Thyroid gland (tissue), 4 donors: ENCODE results near the gene PSMC4. TPM values are rescaled to one million over a fixed set of nuclear protein-coding genes. Genes with fewer than 3 reads are reported as not detected.
"Not testable (repeated sequence)": the region's sequence is repeated elsewhere in the genome, so short reads cannot be mapped to it uniquely, and the experiment has no call there.

Source experiments
- DNase-seq, 2 donors: peaks; one replicate each; pipeline ENCODE4 v3.0.0-alpha.2; 2019
- H3K27ac ChIP-seq, 3 donors: fragments of 200-600 bp; sonication (generic); 1 replicate in 2 of 3; 2 replicates in 1 of 3; pipeline ENCODE4 v1.5.1; 2016 to 2019; ENCODE audit warnings: mild to moderate bottlenecking in 1 of 3, moderate library complexity in 1 of 3
- H3K27me3 ChIP-seq: fragments of 200-600 bp; sonication (generic); one replicate; pipeline ENCODE4 v1.5.1; 2019
- H3K36me3 ChIP-seq, 2 donors: fragments of 200-600 bp; sonication (generic); one replicate each; pipeline ENCODE4 v1.5.1; 2016 to 2019
- H3K4me1 ChIP-seq, 2 donors: fragments of 200-600 bp; sonication (generic); one replicate each; pipeline ENCODE4 v1.5.1; 2017 to 2019
- H3K4me3 ChIP-seq, 3 donors: fragments of 200-600 bp; sonication (generic); replicated peaks in 1 of 3; 1 replicate in 2 of 3; 2 replicates in 1 of 3; pipeline ENCODE4 v1.5.1; 2016; ENCODE audit warnings: mild to moderate bottlenecking in 1 of 3
- H3K9me3 ChIP-seq: fragments of 200-600 bp; sonication (generic); one replicate; pipeline ENCODE4 v1.5.1; 2017
- POLR2A ChIP-seq, 2 donors: fragments of 450-650 bp; IDR thresholded peaks; one replicate each; pipeline ENCODE4 v1.6.1; 2017; ENCODE audit warnings: antibody characterized with exemption in 2 of 2, mild to moderate bottlenecking in 2 of 2, moderate library complexity in 1 of 2
- WGBS, 2 donors: methylation state at CpG; one replicate each; pipeline ENCODE4 v1.1.5; 2017; 5-methylcytosine and 5-hydroxymethylcytosine counted together
- intact Hi-C: fragments of 100-400 bp; cut with DNase I; formaldehyde crosslinking; loops from one replicate; pipeline ENCODE4 v1.15.1; 2023
- total RNA-seq, 4 donors: library from RNA; depleted of rRNA; stranded (reverse); fragments of >200 nt; gene quantifications; one replicate each; pipeline ENCODE4 v1.2.3, GENCODE V29; 2016
- TF ChIP-seq, protein P1 (sequence below), 6 experiments: fragments of 200-600 bp in 3 of 6; fragments of 450-650 bp in 3 of 6; sonication (generic) in 3 of 6; IDR thresholded peaks; one replicate each; pipeline ENCODE4 v1.5.1; 2016 to 2019; ENCODE audit warnings: antibody characterized with exemption in 6 of 6, mild to moderate bottlenecking in 2 of 6, inconsistent platforms in 1 of 6, moderate library complexity in 1 of 6

Gene PSMC4
- total RNA-seq, 4 donors from 2014 or later: 120 to 220 (median 166) TPM

DNA sequence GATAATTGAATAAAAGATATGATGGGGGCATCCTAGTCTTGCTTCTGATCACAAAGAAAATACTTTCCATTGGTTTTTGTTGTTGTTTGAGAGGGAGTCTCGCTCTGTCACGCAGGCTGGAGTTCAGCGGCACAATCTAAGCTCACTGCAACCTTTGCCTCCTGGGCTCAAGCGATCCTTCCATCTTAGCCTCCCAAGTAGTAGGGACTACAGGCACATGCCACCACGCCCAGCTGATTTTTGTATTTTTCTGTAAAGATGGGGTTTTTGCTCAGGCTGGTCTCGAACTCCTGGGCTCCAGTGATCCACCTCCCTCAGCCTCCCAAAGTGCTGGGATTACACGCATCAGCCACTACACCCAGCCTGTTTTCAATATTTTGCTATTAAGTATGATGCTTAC lies 17.1 kb upstream of the PSMC4 start:
- H3K9me3 ChIP-seq: no peaks in the 10 kb centered on the region
- no peak overlapping the region for H3K27ac ChIP-seq
- H3K4me3 ChIP-seq: no peak overlapping the region
- no peak for DNase-seq
- TF ChIP-seq, protein P1, sequence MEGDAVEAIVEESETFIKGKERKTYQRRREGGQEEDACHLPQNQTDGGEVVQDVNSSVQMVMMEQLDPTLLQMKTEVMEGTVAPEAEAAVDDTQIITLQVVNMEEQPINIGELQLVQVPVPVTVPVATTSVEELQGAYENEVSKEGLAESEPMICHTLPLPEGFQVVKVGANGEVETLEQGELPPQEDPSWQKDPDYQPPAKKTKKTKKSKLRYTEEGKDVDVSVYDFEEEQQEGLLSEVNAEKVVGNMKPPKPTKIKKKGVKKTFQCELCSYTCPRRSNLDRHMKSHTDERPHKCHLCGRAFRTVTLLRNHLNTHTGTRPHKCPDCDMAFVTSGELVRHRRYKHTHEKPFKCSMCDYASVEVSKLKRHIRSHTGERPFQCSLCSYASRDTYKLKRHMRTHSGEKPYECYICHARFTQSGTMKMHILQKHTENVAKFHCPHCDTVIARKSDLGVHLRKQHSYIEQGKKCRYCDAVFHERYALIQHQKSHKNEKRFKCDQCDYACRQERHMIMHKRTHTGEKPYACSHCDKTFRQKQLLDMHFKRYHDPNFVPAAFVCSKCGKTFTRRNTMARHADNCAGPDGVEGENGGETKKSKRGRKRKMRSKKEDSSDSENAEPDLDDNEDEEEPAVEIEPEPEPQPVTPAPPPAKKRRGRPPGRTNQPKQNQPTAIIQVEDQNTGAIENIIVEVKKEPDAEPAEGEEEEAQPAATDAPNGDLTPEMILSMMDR (IDR thresholded peaks at IDR 0.05): no peak
- TF ChIP-seq POLR2A (IDR thresholded peaks at IDR 0.05): no peak
- H3K27me3 ChIP-seq: no peaks in the 10 kb centered on the region
- H3K36me3 ChIP-seq: no peaks in the 10 kb centered on the region
- H3K4me1 ChIP-seq: no peaks in the 10 kb centered on the region
- intact Hi-C loops: no loop called here
- 94 to 95% methylated on average over 7 of the region's 7 CpGs for WGBS, 2 donors

DNA sequence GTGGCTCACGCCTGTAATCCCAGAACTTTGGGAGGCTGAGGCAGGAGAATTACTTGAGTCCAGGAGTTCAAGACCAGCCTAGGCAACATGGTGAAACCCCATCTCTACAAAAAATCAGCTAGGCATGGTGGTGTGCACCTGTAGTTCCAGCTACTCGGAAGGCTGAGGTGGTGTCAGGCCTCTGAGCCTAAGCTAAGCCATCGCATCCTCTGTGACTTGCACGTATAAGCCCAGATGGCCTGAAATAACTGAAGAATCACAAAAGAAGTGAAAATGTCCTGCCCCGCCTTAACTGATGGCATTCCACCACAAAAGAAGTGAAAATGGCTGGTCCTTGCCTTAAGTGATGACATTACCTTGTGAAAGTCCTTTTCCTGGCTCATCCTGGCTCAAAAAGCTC lies 13.1 kb upstream of the PSMC4 start:
- peaks cover 9 to 14% of the 10 kb centered on the region in 2 donors for H3K4me1 ChIP-seq
- H3K4me3 ChIP-seq, H3K36me3 ChIP-seq, H3K27me3 ChIP-seq, H3K27ac ChIP-seq, H3K9me3 ChIP-seq, intact Hi-C loops, DNase-seq: not testable (repeated sequence)
- 90 to 92% methylated on average over 5 of the region's 5 CpGs for WGBS, 2 donors

DNA sequence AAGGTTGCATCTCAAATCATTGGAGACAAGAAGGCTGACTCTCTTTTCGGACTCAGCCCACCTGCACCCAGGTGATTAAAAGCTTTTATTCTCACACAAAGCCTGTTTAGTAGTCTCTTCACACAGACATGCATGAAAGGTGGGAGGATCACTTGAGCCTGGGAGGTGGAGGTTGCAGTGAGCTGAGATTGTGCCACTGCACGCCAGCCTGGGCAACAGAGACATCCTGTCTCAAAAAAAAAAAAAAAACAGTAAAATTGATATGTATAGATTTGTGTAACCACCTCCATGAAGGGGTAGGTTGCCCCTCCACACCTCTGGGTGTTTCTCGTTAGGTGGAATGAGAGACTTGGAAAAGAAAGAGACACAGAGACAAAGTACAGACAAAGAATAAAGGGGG lies 12.0 kb upstream of the PSMC4 start:
- H3K4me3 ChIP-seq, DNase-seq, H3K9me3 ChIP-seq, H3K27me3 ChIP-seq, H3K27ac ChIP-seq, H3K36me3 ChIP-seq, intact Hi-C loops: not testable (repeated sequence)
- WGBS, 2 donors: 83 to 91% methylated on average over 3 of the region's 3 CpGs
- peaks cover 9 to 14% of the 10 kb centered on the region in 2 donors for H3K4me1 ChIP-seq

DNA sequence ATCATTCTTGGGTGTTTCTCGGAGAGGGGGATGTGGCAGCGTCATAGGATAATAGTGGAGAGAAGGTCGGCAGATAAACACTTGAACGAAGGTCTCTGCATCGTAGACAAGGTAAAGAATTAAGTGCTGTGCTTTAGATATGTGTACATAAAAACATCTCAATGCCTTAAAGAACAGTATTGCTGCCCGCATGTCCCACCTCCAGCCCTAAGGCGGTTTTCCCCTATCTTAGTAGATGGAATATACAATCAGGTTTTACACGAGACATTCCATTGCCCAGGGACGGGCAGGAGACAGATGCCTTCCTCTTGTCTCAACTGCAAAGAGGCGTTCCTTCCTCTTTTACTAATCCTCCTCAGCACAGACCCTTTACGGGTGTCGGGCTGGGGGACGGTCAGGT lies 11.6 kb upstream of the PSMC4 start:
- H3K4me3 ChIP-seq, H3K9me3 ChIP-seq, H3K27me3 ChIP-seq, H3K36me3 ChIP-seq, H3K27ac ChIP-seq, intact Hi-C loops, DNase-seq: not testable (repeated sequence)
- 73 to 77% methylated on average over 13 of the region's 13 CpGs for WGBS, 2 donors
- peaks cover 9 to 14% of the 10 kb centered on the region in 2 donors for H3K4me1 ChIP-seq

DNA sequence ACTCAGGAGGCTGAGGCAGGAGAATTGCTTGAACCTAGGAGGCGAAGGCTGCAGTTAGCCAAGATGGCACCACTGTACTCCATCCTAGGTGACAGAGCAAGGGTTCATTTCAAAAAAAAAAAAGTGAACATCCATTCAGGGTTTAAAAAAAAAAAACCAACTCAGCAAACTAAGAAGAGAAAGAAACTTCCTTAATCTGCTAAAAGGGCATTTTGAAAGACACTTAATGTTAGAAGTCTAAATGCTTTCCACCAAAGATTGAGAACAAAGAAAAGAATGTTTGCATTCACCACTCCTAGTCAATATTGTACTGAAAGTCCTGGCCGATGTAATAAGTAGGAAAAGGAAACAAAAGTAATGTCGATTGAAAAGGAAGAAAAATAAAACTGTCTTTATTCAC lies 7.1 kb upstream of the PSMC4 start:
- no peaks in the 10 kb centered on the region for H3K36me3 ChIP-seq
- no peaks in the 10 kb centered on the region for H3K27me3 ChIP-seq
- 68 to 73% methylated on average over 3 of the region's 3 CpGs for WGBS, 2 donors
- DNase-seq: no peak
- no peak overlapping the region for H3K4me3 ChIP-seq
- no peaks in the 10 kb centered on the region for H3K9me3 ChIP-seq
- H3K4me1 ChIP-seq: peaks cover 26 to 32% of the 10 kb centered on the region in 2 donors
- TF ChIP-seq, protein P1 (IDR thresholded peaks at IDR 0.05): no peak
- no peak for TF ChIP-seq POLR2A (IDR thresholded peaks at IDR 0.05)
- intact Hi-C loops: no loop called here
- no peak overlapping the region for H3K27ac ChIP-seq

DNA sequence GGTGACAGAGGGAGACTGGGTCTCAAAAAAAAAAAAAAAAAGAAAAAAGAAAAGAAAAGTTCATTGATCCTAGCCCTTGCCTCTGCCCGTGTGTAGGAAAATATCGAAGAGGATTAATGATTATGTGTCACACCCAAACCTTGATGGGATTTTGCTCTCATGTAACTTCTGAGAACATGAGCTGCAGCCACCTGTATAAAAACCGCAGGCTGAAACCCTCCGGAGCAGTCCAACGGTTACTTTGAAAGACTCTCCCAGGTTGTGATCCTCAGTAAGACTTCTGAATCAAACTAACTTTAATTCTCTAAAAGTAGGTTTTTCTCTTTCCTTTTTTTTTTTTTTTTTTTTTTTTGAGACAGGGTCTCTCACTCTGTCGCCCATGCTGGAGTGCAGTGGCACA lies 4.3 kb upstream of the PSMC4 start:
- intact Hi-C loops: no loop called here
- Histone ChIP-seq H3K4me1 (peaks cover 23 to 39% of the 10 kb centered on the region in 2 donors), H3K9me3 (no peaks in the 10 kb centered on the region), H3K27ac (peak overlapping the region in 2 of 3 donors; percentile 83 to 84), H3K36me3 (no peaks in the 10 kb centered on the region), H3K4me3 (no peak overlapping the region), H3K27me3 (no peaks in the 10 kb centered on the region)
- TF ChIP-seq, protein P1 (IDR thresholded peaks at IDR 0.05): no peak
- no peak for TF ChIP-seq POLR2A (IDR thresholded peaks at IDR 0.05)
- WGBS, 2 donors: 94 to 97% methylated on average over 6 of the region's 6 CpGs
- DNase-seq: no peak

DNA sequence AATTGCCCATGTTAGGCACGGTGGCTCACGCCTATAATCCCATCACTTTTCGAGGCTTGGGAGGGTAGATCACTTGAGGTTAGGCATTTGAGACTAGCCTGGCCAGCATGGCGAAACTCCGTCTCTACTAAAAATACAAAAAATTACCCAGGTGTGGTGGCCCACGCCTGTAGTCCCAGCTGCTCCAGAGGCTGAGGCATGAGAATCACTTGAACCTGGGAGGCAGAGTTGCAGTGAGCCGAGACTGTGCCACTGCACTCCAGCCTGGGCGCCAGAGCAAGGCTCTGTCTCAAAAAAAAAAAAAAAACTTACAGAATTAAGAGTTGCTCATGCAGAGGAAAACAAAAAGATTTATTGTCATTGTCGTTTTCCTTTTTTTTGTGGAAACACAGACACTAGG lies 3.4 kb upstream of the PSMC4 start:
- H3K27me3 ChIP-seq: no peaks in the 10 kb centered on the region
- WGBS, 2 donors: 49% methylated on average over 9 of the region's 9 CpGs
- H3K9me3 ChIP-seq: no peaks in the 10 kb centered on the region
- H3K4me1 ChIP-seq: peaks cover 23 to 47% of the 10 kb centered on the region in 2 donors
- H3K4me3 ChIP-seq: no peak overlapping the region
- intact Hi-C loops: no loop called here
- DNase-seq: peak; percentile 65
- TF ChIP-seq, protein P1 (IDR thresholded peaks at IDR 0.05): no peak
- no peak for TF ChIP-seq POLR2A (IDR thresholded peaks at IDR 0.05)
- peak overlapping the region; percentile 83 to 92 (median 84) for H3K27ac ChIP-seq
- H3K36me3 ChIP-seq: peaks cover 3 to 5% of the 10 kb centered on the region in 2 donors
